ENCODE data around the gene TEF. TPM values are rescaled to one million over a fixed set of nuclear protein-coding genes. Genes with fewer than 3 reads are reported as not detected.

TEF gene
- total RNA-seq, 2 experiments from 2014 or later, result 6.8 to 7.0 TPM

- Histone ChIP-seq H3K27ac (ENCODE audit: low read depth, low read length, poor library complexity, severe bottlenecking) (no peak overlapping the region), H3K4me3 (ENCODE audit: low read depth, low read length, poor library complexity, severe bottlenecking) (no peak overlapping the region), H2AFZ (ENCODE audit: low read length) (no peak overlapping the region), H4K20me1 (ENCODE audit: insufficient read depth, low read length) (no peaks in the 10 kb centered on the region; the same call in 1 of the 2 replicates), H3K9me2 (ENCODE audit: insufficient read depth, low read length) (no peaks in the 10 kb centered on the region), H3K4me1 (ENCODE audit: insufficient read depth, low read length, poor library complexity, severe bottlenecking) (peaks cover 4% of the 10 kb centered on the region), H3K36me3 (ENCODE audit: insufficient read depth, low read length) (peaks cover 45% of the 10 kb centered on the region), H3K4me2 (ENCODE audit: low read length) (no peak overlapping the region), H3K79me2 (ENCODE audit: insufficient read depth, low read depth, low read length) (peaks cover 62% of the 10 kb centered on the region), H3K9me3 (ENCODE audit: low read length) (no peaks in the 10 kb centered on the region)
- BruUV-seq (replicated peaks), result TSS peak; percentile 6
- intact Hi-C loops (cut with micrococcal nuclease; ENCODE audit: unreplicated experiment), result loop anchor here (10.0 kb wide), 2 partner anchors 348 to 1172 kb away; partner anchors contain the start of genes EP300 and POLDIP3
- no peak for TF ChIP-seq EZH2phosphoT487 (IDR thresholded peaks at IDR 0.05; ENCODE audit: borderline replicate concordance, low read depth, low read length)
- TF ChIP-seq CTCF (conservative IDR thresholded peaks at IDR 0.05; ENCODE audit: low read length), result no peak
- DNase-seq (ENCODE audit: low spot score), result no peak
- POLR2A ChIA-PET, result no interaction called here
- CTCF ChIA-PET (ENCODE audit: unreplicated experiment), result interaction anchor here (0.6 kb wide), 1 partner anchor 24 kb away, joined by 3 read pairs; no protein-coding TSS in a partner anchor
Measured at GRCh38 chr22:41442240-41442792, 60.6 kb downstream of the TEF start.

DNA sequence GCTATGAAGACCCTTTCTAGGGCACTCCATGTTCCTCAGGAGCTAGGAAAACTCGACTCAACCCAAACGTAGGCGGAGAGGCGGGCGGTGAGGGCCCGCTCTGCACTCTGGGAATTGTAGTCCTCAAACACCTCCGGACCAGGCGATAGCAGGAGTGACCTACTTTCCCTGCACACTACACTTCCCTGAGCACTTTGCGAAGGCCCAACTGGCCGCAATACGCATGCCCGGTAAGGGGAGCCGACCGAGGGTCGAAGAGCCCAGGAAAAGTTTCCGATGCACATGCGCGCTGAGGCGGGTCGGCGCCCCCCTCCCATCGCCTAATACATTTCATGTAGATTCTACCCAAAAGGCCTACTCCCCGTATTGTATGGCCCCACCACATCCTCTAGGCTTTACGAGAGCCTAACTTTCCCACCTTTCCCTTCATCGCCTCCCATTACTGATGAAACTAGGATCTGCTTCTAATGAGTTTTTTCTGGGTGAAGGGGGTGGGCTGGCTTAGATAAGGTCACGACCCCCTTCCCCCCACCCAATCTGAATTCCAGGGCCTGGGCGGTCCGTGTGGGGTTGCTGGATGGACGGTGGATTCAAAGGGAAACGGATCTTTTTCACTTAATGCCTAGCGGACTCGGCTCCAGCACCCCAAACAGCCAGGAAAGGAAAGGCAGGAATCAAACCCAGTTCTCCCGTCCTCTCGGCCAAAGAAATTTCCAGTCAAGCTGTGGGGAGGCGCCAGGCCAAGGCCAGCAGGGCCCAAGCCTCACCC lies 62.8 kb downstream of the TEF start:
- CTCF ChIA-PET (ENCODE audit: unreplicated experiment), result no interaction called here
- peaks cover 14% of the 10 kb centered on the region for H3K4me1 ChIP-seq (ENCODE audit: insufficient read depth, low read length, poor library complexity, severe bottlenecking)
- peak overlapping the region; percentile 83 for H3K4me3 ChIP-seq (ENCODE audit: low read depth, low read length, poor library complexity, severe bottlenecking)
- H4K20me1 ChIP-seq (ENCODE audit: insufficient read depth, low read length), result no peaks in the 10 kb centered on the region
- DNase-seq (ENCODE audit: low spot score), result peak; percentile 97
- intact Hi-C loops (cut with micrococcal nuclease; ENCODE audit: unreplicated experiment), result loop anchor here (5.0 to 10.0 kb wide), 3 partner anchors 157 to 1170 kb away; partner anchors contain the start of genes EP300, POLDIP3 and RANGAP1
- BruUV-seq (replicated peaks), result no TSS peak
- H3K79me2 ChIP-seq (ENCODE audit: insufficient read depth, low read depth, low read length), result peaks cover 53% of the 10 kb centered on the region
- peaks cover 28% of the 10 kb centered on the region; the same call in 1 of the 2 replicates for H3K36me3 ChIP-seq (ENCODE audit: insufficient read depth, low read length)
- peak overlapping the region; percentile 51; the same call in 1 of the 2 replicates for H2AFZ ChIP-seq (ENCODE audit: low read length)
- peak overlapping the region; percentile 98 for H3K4me2 ChIP-seq (ENCODE audit: low read length)
- POLR2A ChIA-PET, result interaction anchor here (1.0 kb wide), 1 partner anchor 24 kb away, joined by 9 read pairs; the partner anchor contains the start of genes ACO2 and PHF5A
- no peaks in the 10 kb centered on the region for H3K9me3 ChIP-seq (ENCODE audit: low read length)
- no peaks in the 10 kb centered on the region for H3K9me2 ChIP-seq (ENCODE audit: insufficient read depth, low read length)
- peak overlapping the region; percentile 85 for H3K27ac ChIP-seq (ENCODE audit: low read depth, low read length, poor library complexity, severe bottlenecking)
- TF ChIP-seq EZH2phosphoT487 (IDR thresholded peaks at IDR 0.05; ENCODE audit: borderline replicate concordance, low read depth, low read length) (no peak), CTCF (conservative IDR thresholded peaks at IDR 0.05; ENCODE audit: low read length) (no peak)
